Peyer's patch (tissue), 4 donors: Measurements from ENCODE around the gene BCAS3.

ENCODE experiments used
- CTCF ChIP-seq, 6 experiments: fragments of 450-650 bp in 4 of 6; fragments of 200-600 bp in 2 of 6; sonication (generic) in 1 of 6; IDR thresholded peaks; one replicate each; pipeline ENCODE4 v1.5.1; 2017 to 2019; ENCODE audit warnings: antibody characterized with exemption in 6 of 6, mild to moderate bottlenecking in 3 of 6, moderate library complexity in 1 of 6
- POLR2A ChIP-seq, 2 donors: fragments of 450-650 bp; IDR thresholded peaks; one replicate each; pipeline ENCODE4 v1.5.1; 2017; ENCODE audit warnings: antibody characterized with exemption in 2 of 2, mild to moderate bottlenecking in 2 of 2, moderate library complexity in 2 of 2

GRCh38 chr17:61395983-61396585, 718.4 kb downstream of the BCAS3 start:
- TF ChIP-seq CTCF (IDR thresholded peaks at IDR 0.05) (no peak), POLR2A (IDR thresholded peaks at IDR 0.05) (no peak)
